ENCODE measurements around the gene WRAP53. TPM values are rescaled to one million over a fixed set of nuclear protein-coding genes. Genes with fewer than 3 reads are reported as not detected.

Gene WRAP53
- total RNA-seq, 1 donor from 2014 or later: 13.4 TPM

GRCh38 chr17:7677388-7678067 lies 10.7 kb upstream of the WRAP53 start:
- peaks cover 6% of the 10 kb centered on the region for H3K9me3 Mint-ChIP-seq (ENCODE audit: unreplicated experiment)
- TF ChIP-seq, protein P1, sequence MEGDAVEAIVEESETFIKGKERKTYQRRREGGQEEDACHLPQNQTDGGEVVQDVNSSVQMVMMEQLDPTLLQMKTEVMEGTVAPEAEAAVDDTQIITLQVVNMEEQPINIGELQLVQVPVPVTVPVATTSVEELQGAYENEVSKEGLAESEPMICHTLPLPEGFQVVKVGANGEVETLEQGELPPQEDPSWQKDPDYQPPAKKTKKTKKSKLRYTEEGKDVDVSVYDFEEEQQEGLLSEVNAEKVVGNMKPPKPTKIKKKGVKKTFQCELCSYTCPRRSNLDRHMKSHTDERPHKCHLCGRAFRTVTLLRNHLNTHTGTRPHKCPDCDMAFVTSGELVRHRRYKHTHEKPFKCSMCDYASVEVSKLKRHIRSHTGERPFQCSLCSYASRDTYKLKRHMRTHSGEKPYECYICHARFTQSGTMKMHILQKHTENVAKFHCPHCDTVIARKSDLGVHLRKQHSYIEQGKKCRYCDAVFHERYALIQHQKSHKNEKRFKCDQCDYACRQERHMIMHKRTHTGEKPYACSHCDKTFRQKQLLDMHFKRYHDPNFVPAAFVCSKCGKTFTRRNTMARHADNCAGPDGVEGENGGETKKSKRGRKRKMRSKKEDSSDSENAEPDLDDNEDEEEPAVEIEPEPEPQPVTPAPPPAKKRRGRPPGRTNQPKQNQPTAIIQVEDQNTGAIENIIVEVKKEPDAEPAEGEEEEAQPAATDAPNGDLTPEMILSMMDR (IDR thresholded peaks at IDR 0.05): no peak
- no peak overlapping the region for H3K27ac Mint-ChIP-seq (ENCODE audit: unreplicated experiment)
- H3K27me3 Mint-ChIP-seq (ENCODE audit: unreplicated experiment): no peaks in the 10 kb centered on the region
- H3K4me1 Mint-ChIP-seq (ENCODE audit: unreplicated experiment): peaks cover 2% of the 10 kb centered on the region
- H3K36me3 Mint-ChIP-seq (ENCODE audit: unreplicated experiment): peaks cover 26% of the 10 kb centered on the region
- no peak overlapping the region for H3K4me3 Mint-ChIP-seq (ENCODE audit: unreplicated experiment)
- no peak for DNase-seq (ENCODE audit: extremely low spot score, unreplicated experiment)

GRCh38 chr17:7684851-7685532 lies 3.3 kb upstream of the WRAP53 start:
- peak overlapping the region; percentile 99 for H3K27ac Mint-ChIP-seq (ENCODE audit: unreplicated experiment)
- no peaks in the 10 kb centered on the region for H3K27me3 Mint-ChIP-seq (ENCODE audit: unreplicated experiment)
- peaks cover 33% of the 10 kb centered on the region for H3K4me1 Mint-ChIP-seq (ENCODE audit: unreplicated experiment)

GRCh38 chr17:7685533-7686221 lies 2.6 kb upstream of the WRAP53 start:
- Mint-ChIP-seq H3K4me1 (ENCODE audit: unreplicated experiment) (peaks cover 33% of the 10 kb centered on the region), H3K27me3 (ENCODE audit: unreplicated experiment) (no peaks in the 10 kb centered on the region), H3K9me3 (ENCODE audit: unreplicated experiment) (no peaks in the 10 kb centered on the region), H3K36me3 (ENCODE audit: unreplicated experiment) (no peaks in the 10 kb centered on the region), H3K4me3 (ENCODE audit: unreplicated experiment) (peak overlapping the region; percentile 95), H3K27ac (ENCODE audit: unreplicated experiment) (peak overlapping the region; percentile 99)
- peak; percentile 97 for DNase-seq (ENCODE audit: extremely low spot score, unreplicated experiment)
- TF ChIP-seq, protein P1 (IDR thresholded peaks at IDR 0.05): no peak

More at GRCh38 chr17:7684851-7685532, 3.3 kb upstream of the WRAP53 start:
- DNase-seq (ENCODE audit: extremely low spot score, unreplicated experiment): no peak
- TF ChIP-seq, protein P1 (IDR thresholded peaks at IDR 0.05): no peak
- no peaks in the 10 kb centered on the region for H3K36me3 Mint-ChIP-seq (ENCODE audit: unreplicated experiment)
- H3K4me3 Mint-ChIP-seq (ENCODE audit: unreplicated experiment): peak overlapping the region; percentile 95
- no peaks in the 10 kb centered on the region for H3K9me3 Mint-ChIP-seq (ENCODE audit: unreplicated experiment)

DNA sequence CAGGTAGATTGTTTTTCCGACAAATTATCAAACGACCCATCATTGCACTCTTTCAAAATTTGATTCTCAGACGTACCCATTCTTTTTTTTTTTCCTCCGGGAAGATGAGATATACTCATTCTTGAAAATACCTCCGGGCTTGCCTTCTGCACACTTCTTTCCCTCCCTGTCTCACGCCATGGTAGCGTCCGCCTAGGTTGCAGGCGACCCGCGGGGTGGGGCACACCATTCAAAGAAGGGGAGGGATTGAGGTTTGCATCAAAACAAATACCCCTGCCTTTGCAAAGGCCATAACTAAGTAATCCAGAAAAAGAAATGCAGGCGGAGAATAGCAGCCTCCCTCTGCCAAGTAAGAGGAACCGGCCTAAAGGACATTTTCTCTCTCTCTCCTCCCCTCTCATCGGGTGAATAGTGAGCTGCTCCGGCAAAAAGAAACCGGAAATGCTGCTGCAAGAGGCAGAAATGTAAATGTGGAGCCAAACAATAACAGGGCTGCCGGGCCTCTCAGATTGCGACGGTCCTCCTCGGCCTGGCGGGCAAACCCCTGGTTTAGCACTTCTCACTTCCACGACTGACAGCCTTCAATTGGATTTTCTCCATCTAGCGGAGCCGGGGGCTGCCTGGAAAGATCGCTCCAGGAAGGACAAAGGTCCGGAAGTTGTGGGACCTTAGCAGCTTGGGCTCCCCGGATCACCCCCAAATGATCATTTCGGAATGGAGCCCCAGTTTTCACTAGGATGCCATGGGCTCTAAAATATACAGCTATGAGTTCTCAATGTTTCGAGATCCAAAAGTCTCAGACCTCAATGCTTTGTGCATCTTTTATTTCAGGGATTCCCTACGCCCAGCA lies 1.8 kb upstream of the WRAP53 start:
- H3K36me3 Mint-ChIP-seq (ENCODE audit: unreplicated experiment): no peaks in the 10 kb centered on the region
- H3K27me3 Mint-ChIP-seq (ENCODE audit: unreplicated experiment): no peaks in the 10 kb centered on the region
- peak; percentile 91 for DNase-seq (ENCODE audit: extremely low spot score, unreplicated experiment)
- H3K4me3 Mint-ChIP-seq (ENCODE audit: unreplicated experiment): peak overlapping the region; percentile 95
- TF ChIP-seq, protein P1 (IDR thresholded peaks at IDR 0.05): no peak
- no peaks in the 10 kb centered on the region for H3K9me3 Mint-ChIP-seq (ENCODE audit: unreplicated experiment)
- H3K4me1 Mint-ChIP-seq (ENCODE audit: unreplicated experiment): peaks cover 33% of the 10 kb centered on the region
- peak overlapping the region; percentile 99 for H3K27ac Mint-ChIP-seq (ENCODE audit: unreplicated experiment)

Measured in osteocyte (in vitro differentiated cells).